ENCODE data around the gene EFHD1.
"Not testable (repeated sequence)": the region's sequence is repeated elsewhere in the genome, so short reads cannot be mapped to it uniquely, and the experiment has no call there.

The EFHD1 gene

GRCh38 chr2:232632904-232633412 is 446 bp upstream of the EFHD1 start:
- Mint-ChIP-seq H3K9me3 (no peaks in the 10 kb centered on the region), H3K36me3 (ENCODE audit: low read depth) (no peaks in the 10 kb centered on the region), H3K4me1 (ENCODE audit: low read depth) (peaks cover 7% of the 10 kb centered on the region), H3K27ac (no peak overlapping the region), H3K27me3 (ENCODE audit: low read depth) (peaks cover 59% of the 10 kb centered on the region), H3K4me3 (no peak overlapping the region)

- H3K27ac Mint-ChIP-seq, result no peak overlapping the region
- peaks cover 7% of the 10 kb centered on the region for H3K4me1 Mint-ChIP-seq (ENCODE audit: low read depth)
- H3K4me3 Mint-ChIP-seq, result peak overlapping the region; percentile 13
- H3K27me3 Mint-ChIP-seq (ENCODE audit: low read depth), result peaks cover 69% of the 10 kb centered on the region
- no peaks in the 10 kb centered on the region for H3K36me3 Mint-ChIP-seq (ENCODE audit: low read depth)
- H3K9me3 Mint-ChIP-seq, result no peaks in the 10 kb centered on the region
Measured at GRCh38 chr2:232634206-232635150, 1.1 kb downstream of the EFHD1 start.

GRCh38 chr2:232635376-232635775 is 2.0 kb downstream of the EFHD1 start:
- H3K27ac Mint-ChIP-seq; H3K9me3 Mint-ChIP-seq; H3K4me1 Mint-ChIP-seq (ENCODE audit: low read depth); H3K4me3 Mint-ChIP-seq; H3K36me3 Mint-ChIP-seq (ENCODE audit: low read depth): not testable (repeated sequence)
- peaks cover 71% of the 10 kb centered on the region for H3K27me3 Mint-ChIP-seq (ENCODE audit: low read depth)

GRCh38 chr2:232635820-232636219 is 2.4 kb downstream of the EFHD1 start:
- Mint-ChIP-seq H3K27me3 (ENCODE audit: low read depth) (peaks cover 72% of the 10 kb centered on the region), H3K36me3 (ENCODE audit: low read depth) (no peaks in the 10 kb centered on the region), H3K4me1 (ENCODE audit: low read depth) (peaks cover 7% of the 10 kb centered on the region), H3K27ac (no peak overlapping the region), H3K4me3 (no peak overlapping the region), H3K9me3 (no peaks in the 10 kb centered on the region)

- Mint-ChIP-seq H3K27me3 (ENCODE audit: low read depth) (peaks cover 71% of the 10 kb centered on the region), H3K36me3 (ENCODE audit: low read depth) (no peaks in the 10 kb centered on the region), H3K4me3 (no peak overlapping the region), H3K27ac (peak overlapping the region; percentile 55), H3K4me1 (ENCODE audit: low read depth) (peaks cover 7% of the 10 kb centered on the region), H3K9me3 (no peaks in the 10 kb centered on the region)
Measured at GRCh38 chr2:232636788-232637420, 3.5 kb downstream of the EFHD1 start.

- Mint-ChIP-seq H3K36me3 (ENCODE audit: low read depth) (no peaks in the 10 kb centered on the region), H3K9me3 (no peaks in the 10 kb centered on the region), H3K27me3 (ENCODE audit: low read depth) (peaks cover 60% of the 10 kb centered on the region), H3K27ac (no peak overlapping the region), H3K4me3 (no peak overlapping the region), H3K4me1 (ENCODE audit: low read depth) (peaks cover 3% of the 10 kb centered on the region)
Measured at GRCh38 chr2:232637866-232638583, 4.6 kb downstream of the EFHD1 start.

- Mint-ChIP-seq H3K4me3 (no peak overlapping the region), H3K27me3 (ENCODE audit: low read depth) (peaks cover 39% of the 10 kb centered on the region), H3K9me3 (no peaks in the 10 kb centered on the region), H3K27ac (no peak overlapping the region), H3K4me1 (ENCODE audit: low read depth) (peaks cover 3% of the 10 kb centered on the region), H3K36me3 (ENCODE audit: low read depth) (no peaks in the 10 kb centered on the region)
Measured at GRCh38 chr2:232641153-232641848, 7.9 kb downstream of the EFHD1 start.

- no peaks in the 10 kb centered on the region for H3K36me3 Mint-ChIP-seq (ENCODE audit: low read depth)
- no peaks in the 10 kb centered on the region for H3K4me1 Mint-ChIP-seq (ENCODE audit: low read depth)
- peaks cover 26% of the 10 kb centered on the region for H3K27me3 Mint-ChIP-seq (ENCODE audit: low read depth)
- H3K4me3 Mint-ChIP-seq, result no peak overlapping the region
- H3K9me3 Mint-ChIP-seq, result no peaks in the 10 kb centered on the region
- no peak overlapping the region for H3K27ac Mint-ChIP-seq
Measured at GRCh38 chr2:232643147-232643425, 9.7 kb downstream of the EFHD1 start.

GRCh38 chr2:232643813-232644347 is 10.5 kb downstream of the EFHD1 start:
- no peaks in the 10 kb centered on the region for H3K9me3 Mint-ChIP-seq
- no peak overlapping the region for H3K27ac Mint-ChIP-seq
- H3K4me3 Mint-ChIP-seq, result no peak overlapping the region
- no peaks in the 10 kb centered on the region for H3K36me3 Mint-ChIP-seq (ENCODE audit: low read depth)
- peaks cover 21% of the 10 kb centered on the region for H3K27me3 Mint-ChIP-seq (ENCODE audit: low read depth)
- H3K4me1 Mint-ChIP-seq (ENCODE audit: low read depth), result no peaks in the 10 kb centered on the region

- H3K4me1 Mint-ChIP-seq (ENCODE audit: low read depth), result no peaks in the 10 kb centered on the region
- no peaks in the 10 kb centered on the region for H3K36me3 Mint-ChIP-seq (ENCODE audit: low read depth)
Measured at GRCh38 chr2:232645061-232645460, 11.7 kb downstream of the EFHD1 start.

GRCh38 chr2:232646726-232647125 is 13.3 kb downstream of the EFHD1 start:
- no peak overlapping the region for H3K4me3 Mint-ChIP-seq
- H3K27me3 Mint-ChIP-seq (ENCODE audit: low read depth), result no peaks in the 10 kb centered on the region
- H3K27ac Mint-ChIP-seq, result no peak overlapping the region
- no peaks in the 10 kb centered on the region for H3K36me3 Mint-ChIP-seq (ENCODE audit: low read depth)
- no peaks in the 10 kb centered on the region for H3K9me3 Mint-ChIP-seq
- H3K4me1 Mint-ChIP-seq (ENCODE audit: low read depth), result no peaks in the 10 kb centered on the region

More at GRCh38 chr2:232645061-232645460, 11.7 kb downstream of the EFHD1 start:
- H3K27me3 Mint-ChIP-seq (ENCODE audit: low read depth), result peaks cover 10% of the 10 kb centered on the region
- no peak overlapping the region for H3K4me3 Mint-ChIP-seq
- no peaks in the 10 kb centered on the region for H3K9me3 Mint-ChIP-seq
- no peak overlapping the region for H3K27ac Mint-ChIP-seq

GRCh38 chr2:232647261-232647660 is 13.9 kb downstream of the EFHD1 start:
- H3K36me3 Mint-ChIP-seq (ENCODE audit: low read depth), result no peaks in the 10 kb centered on the region
- no peaks in the 10 kb centered on the region for H3K27me3 Mint-ChIP-seq (ENCODE audit: low read depth)
- no peaks in the 10 kb centered on the region for H3K4me1 Mint-ChIP-seq (ENCODE audit: low read depth)
- H3K27ac Mint-ChIP-seq, result no peak overlapping the region
- no peak overlapping the region for H3K4me3 Mint-ChIP-seq
- H3K9me3 Mint-ChIP-seq, result no peaks in the 10 kb centered on the region

- Mint-ChIP-seq H3K4me1 (ENCODE audit: low read depth) (no peaks in the 10 kb centered on the region), H3K4me3 (no peak overlapping the region), H3K36me3 (ENCODE audit: low read depth) (no peaks in the 10 kb centered on the region), H3K9me3 (no peaks in the 10 kb centered on the region), H3K27ac (no peak overlapping the region), H3K27me3 (ENCODE audit: low read depth) (no peaks in the 10 kb centered on the region)
Measured at GRCh38 chr2:232649033-232649432, 15.6 kb downstream of the EFHD1 start.

- H3K4me3 Mint-ChIP-seq, result no peak overlapping the region
- no peaks in the 10 kb centered on the region for H3K36me3 Mint-ChIP-seq (ENCODE audit: low read depth)
- H3K9me3 Mint-ChIP-seq, result no peaks in the 10 kb centered on the region
- H3K27ac Mint-ChIP-seq, result no peak overlapping the region
- H3K27me3 Mint-ChIP-seq (ENCODE audit: low read depth), result no peaks in the 10 kb centered on the region
- no peaks in the 10 kb centered on the region for H3K4me1 Mint-ChIP-seq (ENCODE audit: low read depth)
Measured at GRCh38 chr2:232652505-232652851, 19.1 kb downstream of the EFHD1 start.

Data from T-helper 1 cell treated with Interleukin-12 subunit alpha and Interleukin-12 subunit beta and Interleukin-4 antibody, amounts not matched to agents 30 μg/mL and 1 μg/mL, for 36 hours (primary cell).